ENCODE data around the gene PHF21B. TPM values are rescaled to one million over a fixed set of nuclear protein-coding genes. Genes with fewer than 3 reads are reported as not detected.

The PHF21B gene
- total RNA-seq, 4 donors from 2014 or later: not detected

- H3K4me3 ChIP-seq: no peak overlapping the region
- H3K4me1 ChIP-seq: no peaks in the 10 kb centered on the region
- 94% methylated on average over 5 of the region's 5 CpGs for WGBS
- H3K27me3 ChIP-seq: peaks cover 11% of the 10 kb centered on the region
- no peak overlapping the region for H3K27ac ChIP-seq
- H3K9me3 ChIP-seq: no peaks in the 10 kb centered on the region
- H3K36me3 ChIP-seq: no peaks in the 10 kb centered on the region
- TF ChIP-seq, protein P1, sequence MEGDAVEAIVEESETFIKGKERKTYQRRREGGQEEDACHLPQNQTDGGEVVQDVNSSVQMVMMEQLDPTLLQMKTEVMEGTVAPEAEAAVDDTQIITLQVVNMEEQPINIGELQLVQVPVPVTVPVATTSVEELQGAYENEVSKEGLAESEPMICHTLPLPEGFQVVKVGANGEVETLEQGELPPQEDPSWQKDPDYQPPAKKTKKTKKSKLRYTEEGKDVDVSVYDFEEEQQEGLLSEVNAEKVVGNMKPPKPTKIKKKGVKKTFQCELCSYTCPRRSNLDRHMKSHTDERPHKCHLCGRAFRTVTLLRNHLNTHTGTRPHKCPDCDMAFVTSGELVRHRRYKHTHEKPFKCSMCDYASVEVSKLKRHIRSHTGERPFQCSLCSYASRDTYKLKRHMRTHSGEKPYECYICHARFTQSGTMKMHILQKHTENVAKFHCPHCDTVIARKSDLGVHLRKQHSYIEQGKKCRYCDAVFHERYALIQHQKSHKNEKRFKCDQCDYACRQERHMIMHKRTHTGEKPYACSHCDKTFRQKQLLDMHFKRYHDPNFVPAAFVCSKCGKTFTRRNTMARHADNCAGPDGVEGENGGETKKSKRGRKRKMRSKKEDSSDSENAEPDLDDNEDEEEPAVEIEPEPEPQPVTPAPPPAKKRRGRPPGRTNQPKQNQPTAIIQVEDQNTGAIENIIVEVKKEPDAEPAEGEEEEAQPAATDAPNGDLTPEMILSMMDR (IDR thresholded peaks at IDR 0.05): no peak
- TF ChIP-seq POLR2A (IDR thresholded peaks at IDR 0.05) (no peak), EP300 (IDR thresholded peaks at IDR 0.05) (no peak), POLR2AphosphoS5 (IDR thresholded peaks at IDR 0.05) (no peak)
- DNase-seq (ENCODE audit: low spot score in 2 of 2): no peak
Measured at GRCh38 chr22:44986926-44987325, 22.9 kb downstream of the PHF21B start.

- 96% methylated on average over 4 of the region's 4 CpGs for WGBS
- no peak for DNase-seq (ENCODE audit: low spot score in 2 of 2)
- H3K36me3 ChIP-seq: no peaks in the 10 kb centered on the region
- H3K9me3 ChIP-seq: no peaks in the 10 kb centered on the region
- TF ChIP-seq POLR2AphosphoS5 (IDR thresholded peaks at IDR 0.05) (no peak), EP300 (IDR thresholded peaks at IDR 0.05) (no peak), POLR2A (IDR thresholded peaks at IDR 0.05) (no peak)
- TF ChIP-seq, protein P1 (IDR thresholded peaks at IDR 0.05): no peak
- H3K27ac ChIP-seq: no peak overlapping the region
- peaks cover 4% of the 10 kb centered on the region for H3K27me3 ChIP-seq
- H3K4me3 ChIP-seq: no peak overlapping the region
- no peaks in the 10 kb centered on the region for H3K4me1 ChIP-seq
Measured at GRCh38 chr22:44985906-44986527, 23.8 kb downstream of the PHF21B start.

- 97% methylated on average over 4 of the region's 4 CpGs for WGBS
- Histone ChIP-seq H3K4me3 (no peak overlapping the region), H3K4me1 (no peaks in the 10 kb centered on the region), H3K27me3 (peaks cover 10% of the 10 kb centered on the region), H3K27ac (no peak overlapping the region), H3K36me3 (no peaks in the 10 kb centered on the region), H3K9me3 (no peaks in the 10 kb centered on the region)
- no peak for TF ChIP-seq POLR2A (IDR thresholded peaks at IDR 0.05)
- TF ChIP-seq, protein P1 (IDR thresholded peaks at IDR 0.05): no peak
- no peak for TF ChIP-seq POLR2AphosphoS5 (IDR thresholded peaks at IDR 0.05)
- TF ChIP-seq EP300 (IDR thresholded peaks at IDR 0.05): no peak
- no peak for DNase-seq (ENCODE audit: low spot score in 2 of 2)
Measured at GRCh38 chr22:44983878-44984482, 25.8 kb downstream of the PHF21B start.

DNA sequence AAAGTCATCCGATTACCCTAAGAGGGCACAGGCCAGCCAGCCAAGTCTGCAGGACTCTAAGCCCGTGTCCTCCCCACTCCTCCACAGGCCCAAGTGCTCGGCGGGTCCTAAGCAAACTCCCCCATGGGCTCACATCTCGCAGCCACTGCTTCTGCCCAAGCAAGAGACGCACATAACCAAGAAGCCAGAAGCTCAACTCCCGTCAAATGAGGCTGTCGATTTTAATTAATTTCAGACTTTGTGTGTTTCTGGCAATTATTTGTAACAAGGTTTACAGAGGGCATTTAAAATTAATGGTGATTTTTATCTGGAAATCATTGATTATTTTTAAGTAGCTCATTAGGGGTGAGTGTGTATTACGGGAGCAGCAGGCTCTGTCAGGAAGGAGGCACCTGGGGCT is 27.4 kb downstream of the PHF21B start:
- TF ChIP-seq, protein P1 (IDR thresholded peaks at IDR 0.05): no peak
- TF ChIP-seq POLR2A (IDR thresholded peaks at IDR 0.05) (no peak), POLR2AphosphoS5 (IDR thresholded peaks at IDR 0.05) (no peak), EP300 (IDR thresholded peaks at IDR 0.05) (no peak)
- no peak overlapping the region for H3K27ac ChIP-seq
- no peak overlapping the region for H3K4me3 ChIP-seq
- DNase-seq (ENCODE audit: low spot score in 2 of 2): no peak
- WGBS: 81% methylated on average over 8 of the region's 9 CpGs
- H3K36me3 ChIP-seq: no peaks in the 10 kb centered on the region
- no peaks in the 10 kb centered on the region for H3K4me1 ChIP-seq
- H3K27me3 ChIP-seq: peaks cover 17% of the 10 kb centered on the region
- H3K9me3 ChIP-seq: no peaks in the 10 kb centered on the region

GRCh38 chr22:44981857-44982256 is 27.9 kb downstream of the PHF21B start:
- Histone ChIP-seq H3K4me1 (no peaks in the 10 kb centered on the region), H3K36me3 (no peaks in the 10 kb centered on the region), H3K27me3 (peaks cover 13% of the 10 kb centered on the region), H3K4me3 (no peak overlapping the region), H3K27ac (no peak overlapping the region), H3K9me3 (no peaks in the 10 kb centered on the region)
- no peak for TF ChIP-seq POLR2AphosphoS5 (IDR thresholded peaks at IDR 0.05)
- DNase-seq (ENCODE audit: low spot score in 2 of 2): no peak
- WGBS: 87% methylated on average over 11 of the region's 11 CpGs

Data from suprapubic skin (tissue), 4 donors.